Smooth muscle cell of trachea (primary cell): ENCODE measurements around the gene LACC1. TPM values are rescaled to one million over a fixed set of nuclear protein-coding genes. Genes with fewer than 3 reads are reported as not detected.

Source experiments
- total RNA-seq: library from RNA; depleted of rRNA; stranded (reverse); fragments of >200 nt; gene quantifications from 2 replicates; pipeline ENCODE4 v1.2.1, GENCODE V29; 2014

Gene LACC1
- total RNA-seq, result 6.5 and 19.0 TPM in 2 replicates

GRCh38 chr13:43879755-43880181 lies at the start of gene LACC1:
Gene LACC1 (plus strand): TSS chr13:43879904. CDS start chr13:43880986, 1,082 bp downstream.

GRCh38 chr13:43878892-43879754 lies 581 bp upstream of the LACC1 start, which contains the start of gene CCDC122:
Gene CCDC122 (minus strand): TSS chr13:43879740. CDS start chr13:43869376, 10,364 bp downstream.

Other genes with a start within 250 kb of the LACC1 start
- gene ENOX1, start 92.9 kb upstream of the LACC1 start, total RNA-seq, result 1.6 and 4.5 TPM in 2 replicates
- 8.6 and 11.2 TPM in 2 replicates for gene CCDC122, start 164 bp upstream of the LACC1 start, total RNA-seq